IMR-90 (cell line): ENCODE measurements around the gene C10orf95.

Experiments used
- CEBPB ChIP-seq: IDR thresholded peaks from 2 replicates; pipeline ENCODE4 v1.6.1; 2012; ENCODE audit warnings: low read depth, low read length, improper control_type of control experiment
- CHD1 ChIP-seq: IDR thresholded peaks from 2 replicates; pipeline ENCODE4 v1.6.1; 2012; ENCODE audit warnings: low read depth, low read length, improper control_type of control experiment
- CTCF ChIP-seq: conservative IDR thresholded peaks from 2 replicates; pipeline ENCODE4 v1.5.1; 2012; ENCODE audit warnings: mild to moderate bottlenecking, low read depth, low read length, improper control_type of control experiment
- FOS ChIP-seq: fragments of 150-350 bp; IDR thresholded peaks from 2 replicates; pipeline ENCODE4 v1.6.1; 2016; ENCODE audit warnings: low read depth, low read length
- MAFK ChIP-seq: IDR thresholded peaks from 2 replicates; pipeline ENCODE4 v1.6.1; 2012; ENCODE audit warnings: low read depth, low read length, improper control_type of control experiment
- MXI1 ChIP-seq: IDR thresholded peaks from 2 replicates; pipeline ENCODE4 v1.6.1; 2012; ENCODE audit warnings: low read depth, mild to moderate bottlenecking, low read length, moderate library complexity, borderline replicate concordance
- NFE2L2 ChIP-seq: fragments of 150-350 bp; IDR thresholded peaks from 2 replicates; pipeline ENCODE4 v1.6.1; 2016; ENCODE audit warnings: low read depth, mild to moderate bottlenecking, low read length
- POLR2A ChIP-seq: IDR thresholded peaks from 2 replicates; pipeline ENCODE4 v1.6.1; 2012; ENCODE audit warnings: mild to moderate bottlenecking, low read depth, low read length
- RAD21 ChIP-seq: IDR thresholded peaks from 2 replicates; pipeline ENCODE4 v1.6.1; 2012; ENCODE audit warnings: low read length, improper control_type of control experiment
- RCOR1 ChIP-seq: IDR thresholded peaks from 2 replicates; pipeline ENCODE4 v1.6.1; 2012; ENCODE audit warnings: mild to moderate bottlenecking, low read length, improper control_type of control experiment; ENCODE audit not compliant: insufficient replicate concordance
- RFX5 ChIP-seq: IDR thresholded peaks from 2 replicates; pipeline ENCODE4 v1.8.0; 2012; ENCODE audit warnings: low read depth, mild to moderate bottlenecking, low read length, moderate library complexity
- SMC3 ChIP-seq: fragments of 150-350 bp; IDR thresholded peaks from 2 replicates; pipeline ENCODE4 v1.6.1; 2016; ENCODE audit warnings: low read depth, mild to moderate bottlenecking, antibody characterized with exemption, low read length, moderate library complexity
- USF2 ChIP-seq: fragments of 150-350 bp; IDR thresholded peaks from 2 replicates; pipeline ENCODE4 v1.6.1; 2017; ENCODE audit warnings: mild to moderate bottlenecking, antibody characterized with exemption, low read length, low read depth
- TF ChIP-seq, protein P1 (sequence below): fragments of 150-350 bp; IDR thresholded peaks from 2 replicates; pipeline ENCODE4 v1.6.1; 2016; ENCODE audit warnings: low read depth, mild to moderate bottlenecking, low read length, moderate library complexity, borderline replicate concordance

DNA sequence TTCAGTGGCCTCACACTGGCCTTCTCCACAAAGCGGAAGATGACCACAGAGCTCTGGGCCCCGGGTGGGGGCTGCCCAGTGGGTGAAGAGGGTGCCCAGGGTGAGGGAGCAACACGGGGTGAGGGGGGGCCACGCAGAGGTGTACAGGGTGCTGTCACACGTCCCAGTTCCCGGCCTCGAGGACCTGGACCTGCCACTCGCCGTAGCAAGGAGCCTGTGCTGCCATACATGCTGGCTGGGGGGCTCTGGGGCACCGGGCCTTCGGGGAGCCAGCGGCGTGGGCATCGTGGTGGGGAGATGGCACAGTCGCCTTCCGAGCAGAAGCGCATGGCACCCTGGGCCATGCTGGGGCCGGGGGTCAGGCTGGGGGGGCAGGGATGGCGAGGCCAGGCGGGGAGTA is 34.6 kb downstream of the C10orf95 start:
- no peak for TF ChIP-seq SMC3
- no peak for TF ChIP-seq CTCF
- TF ChIP-seq RAD21: no peak
- no peak for TF ChIP-seq POLR2A
- no peak for TF ChIP-seq RCOR1
- no peak for TF ChIP-seq MXI1
- TF ChIP-seq CHD1: no peak
- TF ChIP-seq USF2: no peak
- TF ChIP-seq MAFK: no peak
- TF ChIP-seq FOS: no peak
- no peak for TF ChIP-seq RFX5
- TF ChIP-seq CEBPB: no peak
- no peak for TF ChIP-seq NFE2L2
- TF ChIP-seq, protein P1, sequence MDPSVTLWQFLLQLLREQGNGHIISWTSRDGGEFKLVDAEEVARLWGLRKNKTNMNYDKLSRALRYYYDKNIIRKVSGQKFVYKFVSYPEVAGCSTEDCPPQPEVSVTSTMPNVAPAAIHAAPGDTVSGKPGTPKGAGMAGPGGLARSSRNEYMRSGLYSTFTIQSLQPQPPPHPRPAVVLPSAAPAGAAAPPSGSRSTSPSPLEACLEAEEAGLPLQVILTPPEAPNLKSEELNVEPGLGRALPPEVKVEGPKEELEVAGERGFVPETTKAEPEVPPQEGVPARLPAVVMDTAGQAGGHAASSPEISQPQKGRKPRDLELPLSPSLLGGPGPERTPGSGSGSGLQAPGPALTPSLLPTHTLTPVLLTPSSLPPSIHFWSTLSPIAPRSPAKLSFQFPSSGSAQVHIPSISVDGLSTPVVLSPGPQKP: no peak
